ENCODE data around the gene TSHZ2. TPM values are rescaled to one million over a fixed set of nuclear protein-coding genes. Genes with fewer than 3 reads are reported as not detected.

Gene TSHZ2
- total RNA-seq, 1 donor from 2014 or later: 1.2 TPM

GRCh38 chr20:53342429-53342828, 370.3 kb downstream of the TSHZ2 start:
- Histone ChIP-seq H3K4me2 (ENCODE audit: low read length) (no peak overlapping the region), H3K9ac (ENCODE audit: low read length) (no peak overlapping the region), H3K36me3 (ENCODE audit: insufficient read depth, low read length) (no peaks in the 10 kb centered on the region), H3K4me1 (ENCODE audit: insufficient read depth, low read length) (no peaks in the 10 kb centered on the region), H2AFZ (ENCODE audit: low read depth, low read length) (no peak overlapping the region), H3K9me3 (ENCODE audit: insufficient read depth, low read depth, low read length) (no peaks in the 10 kb centered on the region), H3K79me2 (ENCODE audit: insufficient read depth, low read length) (no peaks in the 10 kb centered on the region), H3K4me3 (ENCODE audit: insufficient read depth, low read depth, low read length) (no peak overlapping the region), H4K20me1 (ENCODE audit: insufficient read depth, low read length) (no peaks in the 10 kb centered on the region), H3K27ac (ENCODE audit: low read depth, low read length) (no peak overlapping the region), H3K27me3 (ENCODE audit: insufficient read depth, low read length) (no peaks in the 10 kb centered on the region)
- FAIRE-seq (no peak), DNase-seq (ENCODE audit: low read depth) (no peak)
- H3K4me1 Mint-ChIP-seq (ENCODE audit: low read depth, unreplicated experiment): peaks cover 18% of the 10 kb centered on the region
- no peak overlapping the region for H3K4me3 Mint-ChIP-seq (ENCODE audit: unreplicated experiment)
- TF ChIP-seq CTCF (IDR thresholded peaks at IDR 0.05; ENCODE audit: insufficient read depth, low read depth, low read length) (no peak), EZH2 (IDR thresholded peaks at IDR 0.05; ENCODE audit: insufficient read depth, low read length) (no peak)
- peaks cover 2% of the 10 kb centered on the region for H3K9me3 Mint-ChIP-seq (ENCODE audit: unreplicated experiment)
- peaks cover 2% of the 10 kb centered on the region for H3K27me3 Mint-ChIP-seq (ENCODE audit: low read depth, unreplicated experiment)
- H3K27ac Mint-ChIP-seq (ENCODE audit: unreplicated experiment): no peak overlapping the region
- peaks cover 3% of the 10 kb centered on the region for H3K36me3 Mint-ChIP-seq (ENCODE audit: low read depth, unreplicated experiment)

GRCh38 chr20:53343448-53343847, 371.3 kb downstream of the TSHZ2 start:
- H3K27ac Mint-ChIP-seq (ENCODE audit: unreplicated experiment): no peak overlapping the region

More at GRCh38 chr20:53343448-53343847, 371.3 kb downstream of the TSHZ2 start:
- no peaks in the 10 kb centered on the region for H4K20me1 ChIP-seq (ENCODE audit: insufficient read depth, low read length)
- H2AFZ ChIP-seq (ENCODE audit: low read depth, low read length): no peak overlapping the region
- peaks cover 14% of the 10 kb centered on the region for H3K4me1 Mint-ChIP-seq (ENCODE audit: low read depth, unreplicated experiment)
- no peak overlapping the region for H3K9ac ChIP-seq (ENCODE audit: low read length)
- TF ChIP-seq EZH2 (IDR thresholded peaks at IDR 0.05; ENCODE audit: insufficient read depth, low read length) (no peak), CTCF (IDR thresholded peaks at IDR 0.05; ENCODE audit: insufficient read depth, low read depth, low read length) (no peak)
- peaks cover 2% of the 10 kb centered on the region for H3K27me3 Mint-ChIP-seq (ENCODE audit: low read depth, unreplicated experiment)
- no peaks in the 10 kb centered on the region for H3K79me2 ChIP-seq (ENCODE audit: insufficient read depth, low read length)
- no peaks in the 10 kb centered on the region for H3K27me3 ChIP-seq (ENCODE audit: insufficient read depth, low read length)
- no peak overlapping the region for H3K4me3 ChIP-seq (ENCODE audit: insufficient read depth, low read depth, low read length)
- FAIRE-seq: no peak
- no peak for DNase-seq (ENCODE audit: low read depth)
- no peak overlapping the region for H3K4me2 ChIP-seq (ENCODE audit: low read length)
- H3K36me3 Mint-ChIP-seq (ENCODE audit: low read depth, unreplicated experiment): peaks cover 3% of the 10 kb centered on the region
- H3K9me3 ChIP-seq (ENCODE audit: insufficient read depth, low read depth, low read length): no peaks in the 10 kb centered on the region
- peaks cover 3% of the 10 kb centered on the region for H3K9me3 Mint-ChIP-seq (ENCODE audit: unreplicated experiment)
- no peak overlapping the region for H3K4me3 Mint-ChIP-seq (ENCODE audit: unreplicated experiment)
- H3K36me3 ChIP-seq (ENCODE audit: insufficient read depth, low read length): no peaks in the 10 kb centered on the region
- no peak overlapping the region for H3K27ac ChIP-seq (ENCODE audit: low read depth, low read length)
- no peaks in the 10 kb centered on the region for H3K4me1 ChIP-seq (ENCODE audit: insufficient read depth, low read length)

Measured in astrocyte (in vitro differentiated cells and primary cell).